H9 (cell line): ENCODE data around the gene PPFIBP2. TPM values are rescaled to one million over a fixed set of nuclear protein-coding genes. Genes with fewer than 3 reads are reported as not detected.

Experiments
- DNase-seq: peaks from one replicate; pipeline ENCODE4 v3.0.0-alpha.2; 2017
- H2AFZ ChIP-seq: one replicate; pipeline ENCODE4 v1.6.1; 2013; ENCODE audit warnings: mild to moderate bottlenecking, low read length, control low read depth, moderate library complexity
- H2AK5ac ChIP-seq: 2 replicates; pipeline ENCODE4 v1.6.1; 2013; ENCODE audit warnings: low read length, control low read depth, mixed read lengths; ENCODE audit not compliant: insufficient read length
- H2BK120ac ChIP-seq: one replicate; pipeline ENCODE4 v1.6.1; 2013; ENCODE audit warnings: low read depth, mild to moderate bottlenecking, low read length, control low read depth, inconsistent platforms; ENCODE audit not compliant: poor library complexity, severe bottlenecking
- H2BK12ac ChIP-seq: 2 replicates; pipeline ENCODE4 v1.6.1; 2013; ENCODE audit warnings: low read length, control low read depth, mixed read lengths, low read depth; ENCODE audit not compliant: insufficient read length
- H2BK15ac ChIP-seq: 2 replicates; pipeline ENCODE4 v1.6.1; 2013; ENCODE audit warnings: low read depth, low read length, control low read depth
- H2BK20ac ChIP-seq: one replicate; pipeline ENCODE4 v1.6.1; 2013; ENCODE audit warnings: low read depth, mild to moderate bottlenecking, low read length, control low read depth, inconsistent platforms; ENCODE audit not compliant: poor library complexity, severe bottlenecking
- H2BK5ac ChIP-seq: 2 replicates; pipeline ENCODE4 v1.6.1; 2013; ENCODE audit warnings: low read length, control low read depth, mixed read lengths; ENCODE audit not compliant: insufficient read length
- H3K14ac ChIP-seq: 2 replicates; pipeline ENCODE4 v1.6.1; 2013; ENCODE audit warnings: low read length, control low read depth; ENCODE audit not compliant: insufficient read depth
- H3K18ac ChIP-seq: 2 replicates; pipeline ENCODE4 v1.6.1; 2013; ENCODE audit warnings: low read depth, mild to moderate bottlenecking, mixed read lengths, low read length, control low read depth; ENCODE audit not compliant: insufficient read length
- H3K23ac ChIP-seq: 2 replicates; pipeline ENCODE4 v1.6.1; 2013; ENCODE audit warnings: low read length, control low read depth, mixed read lengths, low read depth; ENCODE audit not compliant: insufficient read length
- H3K23me2 ChIP-seq: 2 replicates; pipeline ENCODE4 v1.6.1; 2013; ENCODE audit warnings: low read depth, mild to moderate bottlenecking, mixed read lengths, low read length, control low read depth; ENCODE audit not compliant: insufficient read length, poor library complexity, severe bottlenecking
- H3K27ac ChIP-seq: 2 replicates; pipeline ENCODE4 v1.5.1; 2013; ENCODE audit warnings: low read length, control low read depth, mixed read lengths, low read depth; ENCODE audit not compliant: insufficient read length
- H3K27me3 ChIP-seq: 2 replicates; pipeline ENCODE4 v1.6.1; 2013; ENCODE audit warnings: low read length, control low read depth, inconsistent platforms; ENCODE audit not compliant: insufficient read depth
- H3K4ac ChIP-seq: 2 replicates; pipeline ENCODE4 v1.6.1; 2013; ENCODE audit warnings: low read depth, mild to moderate bottlenecking, control low read depth, inconsistent platforms, low read length, moderate library complexity
- H3K4me1 ChIP-seq: 2 replicates; pipeline ENCODE4 v1.6.1; 2013; ENCODE audit warnings: low read length, control low read depth, inconsistent platforms; ENCODE audit not compliant: insufficient read depth
- H3K4me2 ChIP-seq: 2 replicates; pipeline ENCODE4 v1.6.1; 2013; ENCODE audit warnings: low read length, control low read depth, mixed read lengths; ENCODE audit not compliant: insufficient read length, insufficient read depth
- H3K56ac ChIP-seq: 2 replicates; pipeline ENCODE4 v1.6.1; 2013; ENCODE audit warnings: low read depth, mild to moderate bottlenecking, mixed read lengths, low read length, control low read depth; ENCODE audit not compliant: insufficient read length
- H3K79me1 ChIP-seq: 2 replicates; pipeline ENCODE4 v1.6.1; 2013; ENCODE audit warnings: low read depth, mild to moderate bottlenecking, moderate library complexity, low read length, control low read depth, inconsistent platforms; ENCODE audit not compliant: insufficient read depth, poor library complexity, severe bottlenecking
- H3K79me2 ChIP-seq: 2 replicates; pipeline ENCODE4 v1.6.1; 2013; ENCODE audit warnings: low read length, control low read depth, inconsistent platforms; ENCODE audit not compliant: insufficient read depth
- H3K9ac ChIP-seq: 2 replicates; pipeline ENCODE4 v1.6.1; 2013; ENCODE audit warnings: low read length, control low read depth, mixed read lengths; ENCODE audit not compliant: insufficient read length; ENCODE audit errors: extremely low read depth
- H3K9me3 ChIP-seq: one replicate; pipeline ENCODE4 v1.6.1; 2013; ENCODE audit warnings: low read depth, low read length, inconsistent platforms; ENCODE audit not compliant: control insufficient read depth
- H3T11ph ChIP-seq: one replicate; pipeline ENCODE4 v1.6.1; 2013; ENCODE audit warnings: mild to moderate bottlenecking, low read length, control low read depth, inconsistent platforms
- H4K20me1 ChIP-seq: one replicate; pipeline ENCODE4 v1.6.1; 2013; ENCODE audit not compliant: control insufficient read depth, insufficient read length, insufficient read depth
- H4K5ac ChIP-seq: 2 replicates; pipeline ENCODE4 v1.6.1; 2013; ENCODE audit warnings: low read depth, mild to moderate bottlenecking, mixed read lengths, low read length, control low read depth; ENCODE audit not compliant: insufficient read length
- H4K8ac ChIP-seq: replicated peaks from 2 replicates; pipeline ENCODE4 v1.6.1; 2013; ENCODE audit warnings: low read length, control low read depth, mixed read lengths, low read depth; ENCODE audit not compliant: insufficient read length
- H4K91ac ChIP-seq: 2 replicates; pipeline ENCODE4 v1.6.1; 2013; ENCODE audit warnings: low read depth, mild to moderate bottlenecking, moderate library complexity, mixed read lengths, low read length, control low read depth; ENCODE audit not compliant: insufficient read length
- H3K27ac Mint-ChIP-seq, 3 experiments: 2 replicates in 2 of 3; 3 replicates in 1 of 3; pipeline ENCODE4 v1.8.0; 2020 to 2021; ENCODE audit warnings: mixed read lengths in 3 of 3, mild to moderate bottlenecking in 1 of 3, moderate library complexity in 1 of 3
- H3K27me3 Mint-ChIP-seq: 2 replicates; pipeline ENCODE4 v1.8.0; 2021; ENCODE audit warnings: low read depth, mild to moderate bottlenecking, moderate library complexity, mixed read lengths
- H3K36me3 Mint-ChIP-seq, 3 experiments: 2 replicates in 2 of 3; 3 replicates in 1 of 3; pipeline ENCODE4 v1.8.0; 2020 to 2021; ENCODE audit warnings: low read depth in 3 of 3, mixed read lengths in 3 of 3; ENCODE audit not compliant: insufficient read depth in 1 of 3
- H3K4me1 Mint-ChIP-seq, 2 experiments: 2 replicates each; pipeline ENCODE4 v1.8.0; 2020; ENCODE audit warnings: mixed read lengths in 2 of 2
- H3K4me3 Mint-ChIP-seq, 2 experiments: 2 replicates in 1 of 2; 3 replicates in 1 of 2; pipeline ENCODE4 v1.8.0; 2020 to 2021; ENCODE audit warnings: mild to moderate bottlenecking in 2 of 2, mixed read lengths in 2 of 2, moderate library complexity in 1 of 2
- H3K9me3 Mint-ChIP-seq, 2 experiments: 2 replicates in 1 of 2; 3 replicates in 1 of 2; pipeline ENCODE4 v1.8.0; 2020; ENCODE audit warnings: mild to moderate bottlenecking in 2 of 2, mixed read lengths in 2 of 2, moderate library complexity in 1 of 2
- total RNA-seq: library from RNA; stranded (reverse); gene quantifications from 2 replicates; pipeline ENCODE4 v1.2.1, GENCODE V29; 2021
- TF ChIP-seq, protein P1 (sequence below): fragments of 200-600 bp; sonication (generic); conservative IDR thresholded peaks from 3 replicates; pipeline ENCODE4 v1.8.0; 2021; ENCODE audit warnings: antibody characterized with exemption, mild to moderate bottlenecking

PPFIBP2 gene
- total RNA-seq, 1 experiment from 2014 or later = 8.3 TPM

GRCh38 chr11:7614656-7615055, 100.9 kb downstream of the PPFIBP2 start:
- Histone ChIP-seq H3K14ac (no peak overlapping the region), H3K27ac (no peak overlapping the region), H3K18ac (no peak overlapping the region), H3K9ac (no peak overlapping the region), H4K8ac (no peak overlapping the region), H2BK12ac (no peak overlapping the region), H3K56ac (no peak overlapping the region), H3T11ph (no peak overlapping the region), H2BK20ac (no peak overlapping the region), H3K4me1 (peaks cover 5% of the 10 kb centered on the region; the same call in 1 of the 2 replicates), H3K23ac (no peak overlapping the region), H3K79me1 (no peaks in the 10 kb centered on the region), H2AK5ac (no peak overlapping the region), H3K4me2 (no peak overlapping the region), H3K27me3 (no peaks in the 10 kb centered on the region), H2BK15ac (no peak overlapping the region), H3K4ac (no peak overlapping the region), H2BK5ac (no peak overlapping the region), H4K91ac (no peak overlapping the region), H3K79me2 (no peaks in the 10 kb centered on the region), H4K5ac (no peak overlapping the region), H3K9me3 (no peaks in the 10 kb centered on the region), H2AFZ (no peak overlapping the region), H3K23me2 (no peaks in the 10 kb centered on the region), H4K20me1 (no peaks in the 10 kb centered on the region), H2BK120ac (no peak overlapping the region)
- no peak for DNase-seq
- H3K27ac Mint-ChIP-seq = no peak overlapping the region
- H3K27me3 Mint-ChIP-seq = no peaks in the 10 kb centered on the region; the same call in 1 of the 2 replicates
- H3K9me3 Mint-ChIP-seq = no peaks in the 10 kb centered on the region; a peak in 1 of 5 replicates
- TF ChIP-seq, protein P1, sequence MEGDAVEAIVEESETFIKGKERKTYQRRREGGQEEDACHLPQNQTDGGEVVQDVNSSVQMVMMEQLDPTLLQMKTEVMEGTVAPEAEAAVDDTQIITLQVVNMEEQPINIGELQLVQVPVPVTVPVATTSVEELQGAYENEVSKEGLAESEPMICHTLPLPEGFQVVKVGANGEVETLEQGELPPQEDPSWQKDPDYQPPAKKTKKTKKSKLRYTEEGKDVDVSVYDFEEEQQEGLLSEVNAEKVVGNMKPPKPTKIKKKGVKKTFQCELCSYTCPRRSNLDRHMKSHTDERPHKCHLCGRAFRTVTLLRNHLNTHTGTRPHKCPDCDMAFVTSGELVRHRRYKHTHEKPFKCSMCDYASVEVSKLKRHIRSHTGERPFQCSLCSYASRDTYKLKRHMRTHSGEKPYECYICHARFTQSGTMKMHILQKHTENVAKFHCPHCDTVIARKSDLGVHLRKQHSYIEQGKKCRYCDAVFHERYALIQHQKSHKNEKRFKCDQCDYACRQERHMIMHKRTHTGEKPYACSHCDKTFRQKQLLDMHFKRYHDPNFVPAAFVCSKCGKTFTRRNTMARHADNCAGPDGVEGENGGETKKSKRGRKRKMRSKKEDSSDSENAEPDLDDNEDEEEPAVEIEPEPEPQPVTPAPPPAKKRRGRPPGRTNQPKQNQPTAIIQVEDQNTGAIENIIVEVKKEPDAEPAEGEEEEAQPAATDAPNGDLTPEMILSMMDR = no peak
- peaks cover 0 to 8% (median 0%) of the 10 kb centered on the region in 3 experiments; a peak in 1 of 7 replicates for H3K36me3 Mint-ChIP-seq
- peaks cover 19 to 30% of the 10 kb centered on the region in 2 experiments for H3K4me1 Mint-ChIP-seq
- no peak overlapping the region for H3K4me3 Mint-ChIP-seq
